GM12878 (cell line): ENCODE measurements around the gene TRMU. TPM values are rescaled to one million over a fixed set of nuclear protein-coding genes. Genes with fewer than 3 reads are reported as not detected.

ENCODE experiments used
- ATAC-seq: fragments of 200-7000 bp; cut with Tn5 transposase; 3 replicates; pipeline ENCODE4 v1.9.1; 2020; ENCODE audit warnings: mild to moderate bottlenecking, moderate library complexity
- BruUV-seq: library from RNA; stranded (reverse); fragments of 400-500 nt; replicated peaks from 2 replicates; lab custom pipeline; 2021; lab: Mats Ljungman, UMichigan
- CTCF ChIA-PET: fragments of 300-600 bp; sonication (Branson Sonifier 250); formaldehyde crosslinking; extraction: SDS; loops from one replicate; lab custom pipeline; 2021; ENCODE audit warnings: inconsistent platforms; lab: Yijun Ruan, JAX
- POLR2A ChIA-PET: fragments of 350-600 bp; formaldehyde crosslinking; extraction: SDS; loops from one replicate; lab custom pipeline; 2021; ENCODE audit warnings: inconsistent platforms; lab: Charles Lee
- RAD21 ChIA-PET: fragments of 300-600 bp; sonication (Branson Sonifier 250); formaldehyde crosslinking; loops from one replicate; lab custom pipeline; 2023; ENCODE audit warnings: antibody characterized with exemption; ENCODE audit not compliant: unreplicated experiment; lab: Charles Lee
- SMC1A ChIA-PET: fragments of 300-600 bp; sonication (Branson Sonifier 250); formaldehyde crosslinking; loops from one replicate; lab custom pipeline; 2023; ENCODE audit not compliant: unreplicated experiment, uncharacterized antibody; lab: Charles Lee
- DNase-seq: peaks from one replicate; pipeline ENCODE4 v3.0.0-alpha.2; 2011; ENCODE audit warnings: low read depth, low spot score
- FAIRE-seq: peaks from 3 replicates; lab custom pipeline; 2011; peaks lifted over from hg19 to GRCh38; lab: Jason Lieb, UNC
- H2AFZ ChIP-seq: 2 replicates; pipeline ENCODE4 v1.6.0; 2011; ENCODE audit warnings: low read depth, low read length, control low read depth; ENCODE audit not compliant: control insufficient read depth
- H3K27ac ChIP-seq: 2 replicates; pipeline ENCODE4 v1.5.1; 2011; ENCODE audit warnings: control low read depth; ENCODE audit not compliant: control insufficient read depth, insufficient read depth
- H3K27me3 ChIP-seq, 2 experiments: replicated peaks in 1 of 2; 2 replicates each; pipeline versions ENCODE4 v1.6.0 to v1.6.1; 2011; ENCODE audit warnings: low read length in 1 of 2; ENCODE audit not compliant: control insufficient read depth in 2 of 2, insufficient read depth in 2 of 2
- H3K36me3 ChIP-seq, 2 experiments: 2 replicates each; pipeline ENCODE4 v1.5.1; 2011; ENCODE audit warnings: low read length in 1 of 2; ENCODE audit not compliant: control insufficient read depth in 2 of 2, insufficient read depth in 2 of 2
- H3K4me1 ChIP-seq: 2 replicates; pipeline ENCODE4 v1.6.1; 2011; ENCODE audit warnings: mild to moderate bottlenecking, low read length, moderate library complexity, mixed read lengths; ENCODE audit not compliant: control insufficient read depth, insufficient read depth
- H3K4me2 ChIP-seq: 2 replicates; pipeline ENCODE4 v1.6.0; 2011; ENCODE audit warnings: control low read depth; ENCODE audit not compliant: control insufficient read depth, insufficient read depth
- H3K4me3 ChIP-seq: fragments of 200-600 bp; sonication (generic); 2 replicates; pipeline ENCODE4 v1.5.1; 2016
- H3K79me2 ChIP-seq: 2 replicates; pipeline ENCODE4 v1.6.0; 2011; ENCODE audit warnings: low read length; ENCODE audit not compliant: control insufficient read depth, insufficient read depth
- H3K9ac ChIP-seq: 2 replicates; pipeline ENCODE4 v1.8.0; 2011; ENCODE audit warnings: low read length, control low read depth, mixed read lengths; ENCODE audit not compliant: control insufficient read depth, insufficient read depth
- H3K9me3 ChIP-seq: replicated peaks from 3 replicates; pipeline ENCODE4 v1.5.1; 2011; ENCODE audit warnings: mild to moderate bottlenecking, low read length; ENCODE audit not compliant: control insufficient read depth, insufficient read depth
- H4K20me1 ChIP-seq: 2 replicates; pipeline ENCODE4 v1.6.0; 2011; ENCODE audit not compliant: control insufficient read depth, insufficient read depth
- BRCA1 ChIP-seq: IDR thresholded peaks from 2 replicates; pipeline ENCODE4 v1.6.1; 2011; ENCODE audit warnings: low read depth, low read length, improper control_type of control experiment
- CBFB ChIP-seq: IDR thresholded peaks from 2 replicates; pipeline ENCODE4 v1.6.1; 2016; ENCODE audit warnings: antibody characterized with exemption, low read depth
- FOXM1 ChIP-seq: IDR thresholded peaks from 2 replicates; pipeline ENCODE4 v1.6.1; 2012; ENCODE audit warnings: low read depth, mild to moderate bottlenecking, inconsistent platforms, low read length, moderate library complexity
- HCFC1 ChIP-seq: fragments of 150-350 bp; IDR thresholded peaks from 2 replicates; pipeline ENCODE4 v1.6.1; 2014; ENCODE audit warnings: low read length
- HDAC2 ChIP-seq: fragments of 200-600 bp; sonication (generic); IDR thresholded peaks from 2 replicates; pipeline ENCODE4 v1.6.1; 2017
- JUND ChIP-seq: IDR thresholded peaks from 2 replicates; pipeline ENCODE4 v1.6.1; 2012; ENCODE audit warnings: low read depth, mild to moderate bottlenecking, low read length, improper control_type of control experiment, moderate library complexity
- LARP7 ChIP-seq: fragments of 450-650 bp; IDR thresholded peaks from 2 replicates; pipeline ENCODE4 v1.6.1; 2017; ENCODE audit warnings: mild to moderate bottlenecking
- NR2C1 ChIP-seq: fragments of 450-650 bp; IDR thresholded peaks from 2 replicates; pipeline ENCODE4 v1.6.1; 2017; ENCODE audit warnings: antibody characterized with exemption, mild to moderate bottlenecking, moderate library complexity
- PML ChIP-seq: IDR thresholded peaks from 2 replicates; pipeline ENCODE4 v1.6.1; 2012; ENCODE audit warnings: low read length, inconsistent platforms
- RB1 ChIP-seq: fragments of 450-650 bp; formaldehyde crosslinking; IDR thresholded peaks from 2 replicates; pipeline ENCODE4 v1.6.1; 2017; ENCODE audit warnings: mild to moderate bottlenecking, borderline replicate concordance
- RELA ChIP-seq: fragments of 450-650 bp; IDR thresholded peaks from 2 replicates; pipeline ENCODE4 v1.8.0; 2014; ENCODE audit warnings: borderline replicate concordance; ENCODE audit not compliant: partially characterized antibody
- RUNX3 ChIP-seq: IDR thresholded peaks from 2 replicates; pipeline ENCODE4 v1.6.1; 2012; ENCODE audit warnings: low read length, inconsistent platforms
- SMAD1 ChIP-seq: fragments of 450-650 bp; IDR thresholded peaks from 2 replicates; pipeline ENCODE4 v1.6.1; 2018; ENCODE audit warnings: mild to moderate bottlenecking, low read depth; ENCODE audit not compliant: partially characterized antibody
- SREBF1 ChIP-seq: IDR thresholded peaks from 2 replicates; pipeline ENCODE4 v1.6.1; 2012; ENCODE audit warnings: mild to moderate bottlenecking, low read length
- STAT3 ChIP-seq: IDR thresholded peaks from 2 replicates; pipeline ENCODE4 v1.6.1; 2011; ENCODE audit warnings: low read depth, low read length, improper control_type of control experiment
- ZNF24 ChIP-seq: fragments of 450-650 bp; IDR thresholded peaks from 2 replicates; pipeline ENCODE4 v1.6.1; 2017; ENCODE audit warnings: antibody characterized with exemption, mild to moderate bottlenecking
- WGBS: methylation state at CpG from one replicate; pipeline ENCODE4 v1.1.6; 2016; ENCODE audit warnings: low lambda C conversion rate; ENCODE audit not compliant: insufficient replicate concordance, insufficient coverage; ENCODE audit errors: missing lambda C conversion rate; 5-methylcytosine and 5-hydroxymethylcytosine counted together
- in situ Hi-C: fragments of 300-500 bp; cut with MboI; formaldehyde crosslinking; loops from 9 replicates; pipeline ENCODE4 v1.14.3; 2018; ENCODE audit warnings: mixed read lengths
- intact Hi-C: fragments of 100-400 bp; cut with micrococcal nuclease; formaldehyde crosslinking; loops from one replicate; pipeline ENCODE4 v1.14.2; 2022; ENCODE audit not compliant: unreplicated experiment
- polyA plus RNA-seq, 11 experiments: library from polyadenylated mRNA; depleted of rRNA in 4 of 11; unstranded in 6 of 11; stranded (reverse) in 5 of 11; fragments of >200 nt; fragmentation: Nextera tagmentation in 4 of 11; fragmentation: Illumina TruSeq in 1 of 11; extraction: Ambion mirVana in 4 of 11; extraction: Trizol in 1 of 11; gene quantifications; 1 replicate in 1 of 11; 2 replicates in 10 of 11; pipeline versions ENCODE4 v1.2.1 to v1.2.3, GENCODE V29; 2011 to 2016; ENCODE audit warnings: inconsistent platforms in 2 of 11, missing spikeins in 2 of 11, low read depth in 1 of 11
- total RNA-seq, 4 experiments: library from RNA; depleted of rRNA in 3 of 4; stranded (reverse); fragments of >200 nt in 3 of 4; fragmentation: Illumina TruSeq in 1 of 4; extraction: Trizol in 1 of 4; gene quantifications; 2 replicates each; pipeline versions ENCODE4 v1.2.1 to v1.2.3, GENCODE V29; 2013 to 2021
- TF ChIP-seq, protein P1 (sequence below): fragments of 450-650 bp; formaldehyde crosslinking; IDR thresholded peaks from 2 replicates; pipeline ENCODE4 v1.4.0; 2022; ENCODE audit warnings: mild to moderate bottlenecking, moderate library complexity
- TF ChIP-seq, protein P2 (sequence below): fragments of 450-650 bp; IDR thresholded peaks from 2 replicates; pipeline ENCODE4 v1.6.1; 2017; ENCODE audit warnings: antibody characterized with exemption, mild to moderate bottlenecking, moderate library complexity

The TRMU gene
- total and polyA plus RNA-seq, 10 of the 15 experiments (the other 5 are each of a cell fraction or from before 2014, with no cell fraction given): 3.5 to 57.0 (median 44.0) TPM

DNA sequence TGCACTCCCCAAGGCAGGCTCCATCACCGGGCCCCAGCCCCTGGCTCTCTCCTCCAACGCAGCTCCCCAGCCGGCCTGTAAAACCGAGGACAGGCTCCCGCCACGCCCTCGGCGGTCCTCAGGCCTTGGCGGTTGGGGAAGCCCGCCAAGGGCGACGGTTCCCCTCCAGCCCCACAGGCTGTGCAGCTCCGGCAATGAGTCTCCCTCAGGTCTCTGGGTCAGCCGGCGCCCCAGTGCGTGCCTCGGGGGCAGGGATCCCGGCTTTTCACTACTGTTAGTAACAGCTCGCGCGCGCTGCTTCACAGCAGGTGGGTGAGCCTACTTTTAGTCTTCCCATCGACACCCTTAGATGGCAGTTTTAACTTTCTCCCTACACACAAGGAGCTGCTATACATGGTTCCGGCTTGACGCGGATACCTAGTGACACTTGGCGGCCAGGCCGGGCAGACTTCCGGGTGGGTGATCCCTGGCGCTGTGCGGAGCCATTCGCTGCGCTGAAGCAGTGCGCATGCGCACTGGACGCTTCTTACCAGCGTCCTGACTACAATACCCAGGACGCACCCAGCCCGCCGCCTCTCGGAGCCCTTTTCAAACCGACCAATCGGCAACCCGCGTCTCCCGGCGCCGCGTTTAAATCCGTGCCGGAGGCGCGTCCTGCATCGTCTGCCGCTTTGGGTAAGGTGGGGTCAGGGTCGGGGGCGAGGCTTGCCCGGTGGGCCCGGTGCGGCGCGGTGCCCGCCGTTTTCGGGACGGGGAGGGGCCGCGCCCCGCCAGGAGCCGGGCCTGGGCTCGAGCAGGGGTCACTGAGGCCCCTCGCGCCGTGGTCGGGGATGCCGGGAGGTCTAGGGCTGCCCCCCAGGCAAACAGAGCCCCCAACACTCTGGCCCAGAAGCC lies 39.0 kb upstream of the TRMU start, which contains the start of gene GTSE1:
GTSE1 (plus strand) TSS at position 614 of the 894 bp plus-strand sequence. CDS start 531 bp downstream, outside the sequence.
- Histone ChIP-seq H3K4me2 (peak within 1 kb of the TSS; percentile 100), H3K79me2 (peaks cover 34% of the 10 kb centered on the region), H3K9ac (peak within 1 kb of the TSS; percentile 95), H4K20me1 (no peaks in the 10 kb centered on the region), H3K27ac (peak within 1 kb of the TSS; percentile 95), H3K36me3 (peaks cover 8 to 16% of the 10 kb centered on the region in 2 experiments), H3K4me3 (peak within 1 kb of the TSS; percentile 100), H3K4me1 (peaks cover 32% of the 10 kb centered on the region), H3K27me3 (no peaks in the 10 kb centered on the region), H2AFZ (peak within 1 kb of the TSS; percentile 87), H3K9me3 (no peaks in the 10 kb centered on the region; the same call in 2 of the 3 replicates)
- WGBS: under 1% methylated on average over 59 of the region's 76 CpGs
- peak; percentile 96 for DNase-seq
- BruUV-seq: TSS peak; percentile 99
- ChIA-PET SMC1A (interaction anchor here (0.5 to 1.8 kb wide), 8 partner anchors 16 to 174 kb away, joined by 3 to 7 read pairs (median 4); partner anchors contain the start of gene TRMU), POLR2A (interaction anchor here (0.6 to 2.3 kb wide), 5 partner anchors 16 to 1338 kb away, joined by 3 to 9 read pairs (median 4); partner anchors contain the start of gene CDPF1), CTCF (interaction anchor here (0.6 to 2.0 kb wide), 11 partner anchors 9 to 290 kb away, joined by 3 to 9 read pairs (median 3); partner anchors contain the start of gene CDPF1), RAD21 (interaction anchor here (1.0 to 1.7 kb wide), 10 partner anchors 8 to 175 kb away, joined by 3 to 10 read pairs (median 4); partner anchors contain the start of genes CDPF1 and TTC38)
- intact Hi-C loops: loop anchor here (2.0 to 5.0 kb wide), 3 partner anchors 38 to 174 kb away; partner anchors contain the start of genes CDPF1 and TRMU
- ATAC-seq: peak; percentile 97
- in situ Hi-C loops: no loop called here
- FAIRE-seq: peak; percentile 100
- TF ChIP-seq PML (0 out of 2 replicates have a peak, but pooled peaks have one; percentile 72), RUNX3 (peak; percentile 38), SREBF1 (peak; percentile 66), HDAC2 (peak; percentile 80; the same call in 1 of the 2 replicates), JUND (no peak), STAT3 (no peak), NR2C1 (peak; percentile 68; the same call in 1 of the 2 replicates), RB1 (no peak), CBFB (0 out of 2 replicates have a peak, but pooled peaks have one; percentile 20), FOXM1 (peak; percentile 89; the same call in 1 of the 2 replicates), RELA (peak; percentile 51), ZNF24 (no peak), SMAD1 (no peak), HCFC1 (peak; percentile 91), BRCA1 (no peak), LARP7 (peak; percentile 68)
- TF ChIP-seq, protein P1, sequence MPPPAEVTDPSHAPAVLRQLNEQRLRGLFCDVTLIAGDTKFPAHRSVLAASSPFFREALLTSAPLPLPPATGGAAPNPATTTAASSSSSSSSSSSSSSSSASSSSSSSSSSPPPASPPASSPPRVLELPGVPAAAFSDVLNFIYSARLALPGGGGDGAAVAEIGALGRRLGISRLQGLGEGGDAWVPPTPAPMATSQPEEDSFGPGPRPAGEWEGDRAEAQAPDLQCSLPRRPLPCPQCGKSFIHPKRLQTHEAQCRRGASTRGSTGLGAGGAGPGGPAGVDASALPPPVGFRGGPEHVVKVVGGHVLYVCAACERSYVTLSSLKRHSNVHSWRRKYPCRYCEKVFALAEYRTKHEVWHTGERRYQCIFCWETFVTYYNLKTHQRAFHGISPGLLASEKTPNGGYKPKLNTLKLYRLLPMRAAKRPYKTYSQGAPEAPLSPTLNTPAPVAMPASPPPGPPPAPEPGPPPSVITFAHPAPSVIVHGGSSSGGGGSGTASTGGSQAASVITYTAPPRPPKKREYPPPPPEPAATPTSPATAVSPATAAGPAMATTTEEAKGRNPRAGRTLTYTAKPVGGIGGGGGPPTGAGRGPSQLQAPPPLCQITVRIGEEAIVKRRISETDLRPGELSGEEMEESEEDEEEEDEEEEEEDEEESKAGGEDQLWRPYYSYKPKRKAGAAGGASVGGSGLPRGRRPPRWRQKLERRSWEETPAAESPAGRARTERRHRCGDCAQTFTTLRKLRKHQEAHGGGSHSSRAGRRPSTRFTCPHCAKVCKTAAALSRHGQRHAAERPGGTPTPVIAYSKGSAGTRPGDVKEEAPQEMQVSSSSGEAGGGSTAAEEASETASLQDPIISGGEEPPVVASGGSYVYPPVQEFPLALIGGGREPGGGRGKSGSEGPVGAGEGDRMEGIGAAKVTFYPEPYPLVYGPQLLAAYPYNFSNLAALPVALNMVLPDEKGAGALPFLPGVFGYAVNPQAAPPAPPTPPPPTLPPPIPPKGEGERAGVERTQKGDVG (CRISPR knock-in tag): no peak
- TF ChIP-seq, protein P2, sequence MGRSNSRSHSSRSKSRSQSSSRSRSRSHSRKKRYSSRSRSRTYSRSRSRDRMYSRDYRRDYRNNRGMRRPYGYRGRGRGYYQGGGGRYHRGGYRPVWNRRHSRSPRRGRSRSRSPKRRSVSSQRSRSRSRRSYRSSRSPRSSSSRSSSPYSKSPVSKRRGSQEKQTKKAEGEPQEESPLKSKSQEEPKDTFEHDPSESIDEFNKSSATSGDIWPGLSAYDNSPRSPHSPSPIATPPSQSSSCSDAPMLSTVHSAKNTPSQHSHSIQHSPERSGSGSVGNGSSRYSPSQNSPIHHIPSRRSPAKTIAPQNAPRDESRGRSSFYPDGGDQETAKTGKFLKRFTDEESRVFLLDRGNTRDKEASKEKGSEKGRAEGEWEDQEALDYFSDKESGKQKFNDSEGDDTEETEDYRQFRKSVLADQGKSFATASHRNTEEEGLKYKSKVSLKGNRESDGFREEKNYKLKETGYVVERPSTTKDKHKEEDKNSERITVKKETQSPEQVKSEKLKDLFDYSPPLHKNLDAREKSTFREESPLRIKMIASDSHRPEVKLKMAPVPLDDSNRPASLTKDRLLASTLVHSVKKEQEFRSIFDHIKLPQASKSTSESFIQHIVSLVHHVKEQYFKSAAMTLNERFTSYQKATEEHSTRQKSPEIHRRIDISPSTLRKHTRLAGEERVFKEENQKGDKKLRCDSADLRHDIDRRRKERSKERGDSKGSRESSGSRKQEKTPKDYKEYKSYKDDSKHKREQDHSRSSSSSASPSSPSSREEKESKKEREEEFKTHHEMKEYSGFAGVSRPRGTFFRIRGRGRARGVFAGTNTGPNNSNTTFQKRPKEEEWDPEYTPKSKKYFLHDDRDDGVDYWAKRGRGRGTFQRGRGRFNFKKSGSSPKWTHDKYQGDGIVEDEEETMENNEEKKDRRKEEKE: no peak
